RPMI7951 (cell line): Measurements from ENCODE around the gene MRPS18A. TPM values are rescaled to one million over a fixed set of nuclear protein-coding genes. Genes with fewer than 3 reads are reported as not detected.
"Not testable (repeated sequence)": the region's sequence is repeated elsewhere in the genome, so short reads cannot be mapped to it uniquely, and the experiment has no call there.

Experiments
- DNase-seq: peaks from one replicate; pipeline ENCODE4 v3.0.0-alpha.2; 2012; ENCODE audit warnings: low read depth
- total RNA-seq: library from RNA; depleted of rRNA; stranded (reverse); fragments of >200 nt; shearing (Covaris generic); gene quantifications from 2 replicates; pipeline ENCODE4 v1.2.3, GENCODE V29; 2014; rRNA removed

Gene MRPS18A
- total RNA-seq, 1 experiment from 2014 or later, result 68.7 TPM

- peak; percentile 76 for DNase-seq
These were observed 51.9 kb downstream of the MRPS18A start, which contains the start of gene MAD2L1BP for GRCh38 chr6:43635387-43636307. Gene MAD2L1BP (plus strand): TSS chr6:43635840. CDS start chr6:43635876, 36 bp downstream.

GRCh38 chr6:43634702-43635303 lies 52.8 kb downstream of the MRPS18A start:
- no peak for DNase-seq

DNA sequence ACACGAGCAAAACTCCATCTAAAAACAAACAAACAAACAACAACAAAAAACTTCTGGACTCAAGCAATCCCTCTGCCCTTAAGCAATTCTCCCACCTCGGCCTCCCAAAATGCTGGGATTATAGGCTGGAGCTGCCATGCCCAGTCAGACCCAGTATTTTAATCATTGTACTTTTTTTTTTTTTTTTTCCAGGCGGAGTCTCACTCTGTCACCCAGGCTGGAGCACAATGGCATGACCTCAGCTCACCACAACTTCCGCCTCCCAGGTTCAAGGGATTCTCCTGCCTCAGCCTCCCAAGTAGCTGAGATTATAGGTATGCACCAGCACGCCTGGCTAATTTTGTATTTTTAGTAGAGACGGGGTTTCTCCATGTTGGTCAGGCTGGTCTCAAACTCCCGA lies 54.6 kb downstream of the MRPS18A start:
- not testable (repeated sequence) for DNase-seq

DNA sequence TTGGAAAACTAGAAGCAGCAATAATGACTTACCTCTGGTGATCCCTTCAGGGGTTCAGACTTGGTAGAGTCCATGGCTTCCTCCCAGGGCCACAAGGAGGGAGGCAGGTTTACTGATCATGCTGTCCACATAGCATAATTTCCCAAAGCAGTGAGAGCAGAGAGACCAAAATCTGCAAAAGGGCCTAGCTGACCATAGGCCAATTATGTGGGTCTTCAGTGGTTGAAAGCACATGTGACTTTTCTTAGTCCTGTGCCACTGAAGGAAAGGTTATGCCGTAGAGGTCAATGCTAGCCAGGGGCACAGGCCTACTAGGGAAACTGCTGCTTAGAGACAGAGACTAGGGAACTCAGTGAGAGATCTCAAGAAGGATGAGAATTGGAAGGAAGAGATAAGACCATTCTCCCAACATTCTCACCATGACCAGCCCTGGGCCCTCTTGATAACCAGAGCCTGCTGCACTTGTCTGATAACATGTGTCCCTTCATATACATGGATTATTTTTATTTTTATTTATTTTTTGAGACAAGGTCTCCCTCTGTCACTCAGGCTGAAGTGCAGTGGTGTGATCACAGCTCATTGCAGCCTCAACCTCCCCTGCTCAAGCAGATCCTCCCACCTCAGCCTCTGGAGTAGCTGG lies 56.5 kb downstream of the MRPS18A start:
- no peak for DNase-seq

- peak; percentile 98 for DNase-seq
These were observed 57.9 kb downstream of the MRPS18A start for GRCh38 chr6:43629505-43630300.

DNA sequence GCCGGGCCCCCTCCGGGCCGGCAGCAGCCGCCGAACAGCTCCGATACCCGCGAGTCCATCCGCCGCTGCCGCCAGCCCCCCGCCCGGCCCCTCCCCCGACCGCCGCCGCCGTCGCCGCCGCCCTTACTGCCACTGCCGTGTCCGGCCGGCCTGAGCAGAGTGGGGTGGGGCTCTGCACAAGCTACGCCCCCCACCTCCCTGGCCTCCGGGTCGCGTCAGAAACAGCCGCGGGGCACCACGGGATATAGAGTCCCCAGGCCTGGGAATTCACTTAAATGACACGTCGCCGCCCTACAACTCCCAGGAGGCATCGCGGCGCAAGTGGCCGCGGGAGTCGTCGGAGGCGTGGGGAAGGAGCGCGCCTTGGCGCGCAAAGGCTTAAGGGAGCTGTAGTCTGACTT lies 58.5 kb downstream of the MRPS18A start, which contains the start of gene GTPBP2:
TSS of gene GTPBP2 (minus strand) at position 161 of the 401 bp plus-strand sequence. CDS start at position 59, 102 bp downstream.
- DNase-seq, result peak; percentile 99

DNA sequence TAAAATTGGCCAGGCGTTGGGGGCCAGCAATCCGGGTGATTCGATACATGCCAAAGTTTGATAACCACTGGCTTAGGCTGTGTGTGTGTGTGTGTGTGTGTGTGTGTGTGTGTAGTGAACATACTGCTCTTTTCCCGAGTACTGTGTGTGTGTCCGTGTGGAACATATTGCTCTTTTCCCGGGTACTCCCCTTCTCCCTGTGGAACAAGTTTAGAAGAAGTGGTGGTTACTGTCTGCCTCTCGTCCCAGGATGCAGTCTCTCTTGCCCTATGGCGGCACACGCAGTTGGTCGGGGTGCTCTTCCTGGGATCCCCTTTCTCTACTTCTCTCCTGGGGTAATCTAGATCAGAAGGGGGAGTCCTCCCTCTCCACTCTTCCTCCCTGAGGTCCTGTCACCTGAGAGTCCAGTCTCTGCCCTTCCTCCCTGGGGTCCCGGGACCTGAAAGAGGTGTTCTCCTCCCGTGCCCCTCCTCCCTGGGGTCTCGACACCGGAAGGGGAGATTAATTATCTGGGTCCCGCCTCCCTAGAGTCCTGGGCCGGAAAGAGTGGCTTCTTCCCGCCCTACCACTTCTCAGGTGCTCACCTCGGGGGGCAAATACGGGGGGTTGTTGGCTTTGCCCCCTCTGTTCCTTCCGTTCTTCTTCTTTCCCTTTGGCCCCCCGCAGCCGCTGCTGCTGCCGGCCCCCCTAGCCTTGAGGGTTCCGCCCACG lies 59.0 kb downstream of the MRPS18A start:
- DNase-seq, result peak; percentile 47

DNA sequence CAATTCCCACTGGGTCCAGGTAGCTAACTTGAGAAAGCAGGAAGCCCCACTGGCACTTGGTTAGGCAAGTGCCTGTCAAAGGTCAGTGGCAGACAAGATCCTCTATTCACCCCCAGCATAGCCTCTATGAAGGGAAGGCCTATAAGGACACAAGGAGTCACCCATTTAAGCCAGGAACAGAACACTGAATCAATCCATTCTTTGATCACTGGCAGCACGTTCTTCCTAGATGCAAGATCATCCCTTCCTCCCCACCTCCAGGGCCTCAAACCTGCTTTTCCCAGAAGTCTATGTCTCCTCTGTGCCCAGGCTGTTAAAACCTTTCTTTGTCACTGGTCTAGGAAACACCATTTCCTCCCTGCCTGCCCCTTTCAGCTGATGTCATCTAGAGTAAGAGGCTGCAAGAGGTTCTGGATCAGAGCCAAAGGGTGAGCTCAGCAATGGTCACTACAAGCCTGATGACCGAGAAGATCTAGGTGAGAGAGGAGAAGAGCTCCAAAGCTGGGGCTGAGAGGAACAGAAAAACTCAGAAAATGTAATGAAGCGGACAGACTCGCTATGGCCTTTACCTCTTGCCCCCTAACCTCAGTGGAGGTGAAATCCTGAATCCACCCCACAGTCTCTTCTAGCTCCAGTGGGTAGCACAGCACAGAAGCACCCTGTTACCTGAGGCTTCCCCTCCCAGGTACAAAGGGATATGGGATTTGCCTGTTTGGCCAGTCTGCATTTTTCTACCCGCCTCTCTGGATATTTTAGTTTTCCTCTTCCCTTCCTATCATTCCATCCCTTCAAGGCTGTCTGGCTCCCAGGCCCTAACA lies 60.4 kb downstream of the MRPS18A start:
- peak; percentile 94 for DNase-seq

GRCh38 chr6:43625393-43625992 lies 62.1 kb downstream of the MRPS18A start:
- no peak for DNase-seq

GRCh38 chr6:43624786-43625288 lies 62.8 kb downstream of the MRPS18A start:
- no peak for DNase-seq

GRCh38 chr6:43623880-43624785 lies 63.5 kb downstream of the MRPS18A start:
- no peak for DNase-seq

GRCh38 chr6:43622541-43622940 lies 65.0 kb downstream of the MRPS18A start:
- DNase-seq, result no peak

DNA sequence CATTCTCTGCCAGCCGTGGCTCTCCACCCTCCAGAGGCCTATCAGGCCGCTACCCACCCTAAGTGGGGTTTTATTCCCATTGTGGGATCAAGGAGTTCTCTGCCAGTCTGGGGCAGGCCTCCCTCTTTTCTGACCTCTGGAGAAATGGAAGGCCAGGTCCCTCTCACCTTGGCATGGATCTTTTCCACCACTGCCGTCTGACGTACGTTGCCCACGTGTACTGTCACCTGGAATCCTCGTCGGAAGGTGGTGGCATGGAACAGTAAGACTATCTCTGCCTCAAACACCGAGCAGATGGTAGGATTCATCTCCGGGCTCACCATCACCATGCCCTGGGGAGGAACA lies 65.8 kb downstream of the MRPS18A start:
- no peak for DNase-seq

Other genes starting within 250 kb of the MRPS18A start
- gene DLK2, start 232.2 kb downstream of the MRPS18A start, total RNA-seq, result 0.60 and 1.5 TPM in 2 replicates
- 7.8 and 12.4 TPM in 2 replicates for gene TJAP1, start 210.2 kb downstream of the MRPS18A start, total RNA-seq
- gene LRRC73, start 177.4 kb downstream of the MRPS18A start, total RNA-seq, result 0.10 and 0.60 TPM in 2 replicates
- gene YIPF3, start 170.9 kb downstream of the MRPS18A start, total RNA-seq, result 139 and 151 TPM in 2 replicates
- gene POLR1C, start 170.7 kb downstream of the MRPS18A start, total RNA-seq, result 50.7 and 52.3 TPM in 2 replicates
- 40.2 and 48.1 TPM in 2 replicates for gene XPO5, start 111.8 kb downstream of the MRPS18A start, total RNA-seq
- gene POLH, start 111.6 kb downstream of the MRPS18A start, total RNA-seq, result 33.6 and 38.0 TPM in 2 replicates
- 39.5 and 42.4 TPM in 2 replicates for gene GTPBP2, start 58.5 kb downstream of the MRPS18A start, total RNA-seq
- 71.7 and 86.2 TPM in 2 replicates for gene MAD2L1BP, start 52.0 kb downstream of the MRPS18A start, total RNA-seq
- gene RSPH9, start 42.8 kb downstream of the MRPS18A start, total RNA-seq, result 1.1 and 1.3 TPM in 2 replicates
- gene VEGFA, start 82.4 kb upstream of the MRPS18A start, total RNA-seq, result 108 and 135 TPM in 2 replicates